ENCODE data around the gene ARFRP1.
"Not testable (repeated sequence)": the region's sequence is repeated elsewhere in the genome, so short reads cannot be mapped to it uniquely, and the experiment has no call there.

The ARFRP1 gene

GRCh38 chr20:63664143-63664851 lies 43.5 kb downstream of the ARFRP1 start:
- H3K9ac ChIP-seq: no peak overlapping the region
- H3K9me3 ChIP-seq: no peaks in the 10 kb centered on the region
- no peak overlapping the region for H3K27ac ChIP-seq
- TF ChIP-seq Cebpa-rat (IDR thresholded peaks at IDR 0.05): no peak
- H3K4me3 ChIP-seq: no peak overlapping the region
- peaks cover 12% of the 10 kb centered on the region for H3K4me1 ChIP-seq
- peaks cover 98% of the 10 kb centered on the region for H3K36me3 ChIP-seq
- H4K20me1 ChIP-seq: no peaks in the 10 kb centered on the region
- H3K4me2 ChIP-seq: no peak overlapping the region
- H3K27me3 ChIP-seq: no peaks in the 10 kb centered on the region

GRCh38 chr20:63663332-63664066 lies 44.3 kb downstream of the ARFRP1 start:
- Histone ChIP-seq H3K27ac (no peak overlapping the region), H3K27me3 (no peaks in the 10 kb centered on the region), H3K9ac (no peak overlapping the region), H3K4me1 (peaks cover 18% of the 10 kb centered on the region), H3K4me2 (no peak overlapping the region), H3K36me3 (peaks cover 91% of the 10 kb centered on the region), H4K20me1 (no peaks in the 10 kb centered on the region), H3K4me3 (no peak overlapping the region), H3K9me3 (no peaks in the 10 kb centered on the region)
- no peak for TF ChIP-seq Cebpa-rat (IDR thresholded peaks at IDR 0.05)

GRCh38 chr20:63662813-63663189 lies 45.0 kb downstream of the ARFRP1 start:
- H3K36me3 ChIP-seq: peaks cover 84% of the 10 kb centered on the region
- no peak overlapping the region for H3K9ac ChIP-seq
- H4K20me1 ChIP-seq: no peaks in the 10 kb centered on the region
- no peak overlapping the region for H3K4me3 ChIP-seq
- H3K27me3 ChIP-seq: no peaks in the 10 kb centered on the region
- H3K4me2 ChIP-seq: no peak overlapping the region
- peaks cover 18% of the 10 kb centered on the region for H3K4me1 ChIP-seq
- H3K27ac ChIP-seq: no peak overlapping the region
- no peak for TF ChIP-seq Cebpa-rat (IDR thresholded peaks at IDR 0.05)
- H3K9me3 ChIP-seq: no peaks in the 10 kb centered on the region

GRCh38 chr20:63661959-63662812 lies 45.6 kb downstream of the ARFRP1 start:
- Histone ChIP-seq H3K27ac (no peak overlapping the region), H3K9ac (no peak overlapping the region), H3K9me3 (no peaks in the 10 kb centered on the region), H3K4me2 (no peak overlapping the region), H4K20me1 (no peaks in the 10 kb centered on the region), H3K4me1 (peaks cover 24% of the 10 kb centered on the region), H3K4me3 (no peak overlapping the region), H3K36me3 (peaks cover 78% of the 10 kb centered on the region), H3K27me3 (no peaks in the 10 kb centered on the region)
- TF ChIP-seq Cebpa-rat (IDR thresholded peaks at IDR 0.05): no peak

GRCh38 chr20:63661108-63661507 lies 46.7 kb downstream of the ARFRP1 start:
- Histone ChIP-seq H4K20me1 (no peaks in the 10 kb centered on the region), H3K27me3 (no peaks in the 10 kb centered on the region), H3K4me2 (no peak overlapping the region), H3K4me1 (peaks cover 35% of the 10 kb centered on the region), H3K27ac (no peak overlapping the region), H3K4me3 (no peak overlapping the region), H3K36me3 (peaks cover 68% of the 10 kb centered on the region), H3K9ac (no peak overlapping the region; the same call in 1 of the 2 replicates), H3K9me3 (no peaks in the 10 kb centered on the region)
- no peak for TF ChIP-seq Cebpa-rat (IDR thresholded peaks at IDR 0.05)

GRCh38 chr20:63660622-63661021 lies 47.2 kb downstream of the ARFRP1 start:
- TF ChIP-seq Cebpa-rat (IDR thresholded peaks at IDR 0.05): no peak
- Histone ChIP-seq H3K4me2 (no peak overlapping the region), H3K9me3 (no peaks in the 10 kb centered on the region), H4K20me1 (no peaks in the 10 kb centered on the region), H3K4me3 (no peak overlapping the region), H3K4me1 (peaks cover 40% of the 10 kb centered on the region), H3K9ac (peak overlapping the region; percentile 41), H3K36me3 (peaks cover 63% of the 10 kb centered on the region), H3K27ac (no peak overlapping the region), H3K27me3 (no peaks in the 10 kb centered on the region)

GRCh38 chr20:63660174-63660573 lies 47.6 kb downstream of the ARFRP1 start:
- Histone ChIP-seq H3K4me1 (peaks cover 43% of the 10 kb centered on the region), H3K9ac (peak overlapping the region; percentile 41; the same call in 1 of the 2 replicates), H3K36me3 (peaks cover 59% of the 10 kb centered on the region)
- not testable (repeated sequence) for H3K4me3 ChIP-seq, H3K27me3 ChIP-seq, H3K4me2 ChIP-seq, H3K27ac ChIP-seq, H3K9me3 ChIP-seq, H4K20me1 ChIP-seq

GRCh38 chr20:63659370-63659769 lies 48.4 kb downstream of the ARFRP1 start:
- H3K9me3 ChIP-seq: no peaks in the 10 kb centered on the region
- peak overlapping the region; percentile 99; the same call in 1 of the 2 replicates for H3K27ac ChIP-seq
- peaks cover 51% of the 10 kb centered on the region for H3K36me3 ChIP-seq
- H3K4me3 ChIP-seq: peak overlapping the region; percentile 81
- H3K27me3 ChIP-seq: no peaks in the 10 kb centered on the region
- H3K4me1 ChIP-seq: peaks cover 47% of the 10 kb centered on the region
- peak overlapping the region; percentile 97 for H3K9ac ChIP-seq
- peak overlapping the region; percentile 99 for H3K4me2 ChIP-seq
- TF ChIP-seq Cebpa-rat (IDR thresholded peaks at IDR 0.05): no peak
- H4K20me1 ChIP-seq: no peaks in the 10 kb centered on the region

- TF ChIP-seq Cebpa-rat (IDR thresholded peaks at IDR 0.05): no peak
- Histone ChIP-seq H3K9me3 (no peaks in the 10 kb centered on the region), H3K4me1 (peaks cover 52% of the 10 kb centered on the region), H3K36me3 (peaks cover 45% of the 10 kb centered on the region), H4K20me1 (no peaks in the 10 kb centered on the region), H3K27ac (peak overlapping the region; percentile 99), H3K9ac (peak overlapping the region; percentile 97), H3K4me2 (peak overlapping the region; percentile 99), H3K27me3 (no peaks in the 10 kb centered on the region), H3K4me3 (peak overlapping the region; percentile 81)
Observed at GRCh38 chr20:63658749-63659187, 49.0 kb downstream of the ARFRP1 start.

All from BLaER1 (cell line).